Caki2 (cell line): Measurements from ENCODE around the gene ALCAM. TPM values are rescaled to one million over a fixed set of nuclear protein-coding genes. Genes with fewer than 3 reads are reported as not detected.

ENCODE experiments used
- DNase-seq: peaks from one replicate; pipeline ENCODE4 v3.0.0-alpha.2; 2015; ENCODE audit warnings: low read depth
- in situ Hi-C: cut with HindIII; loops from 2 replicates; pipeline ENCODE4 v1.10.0; 2016; ENCODE audit warnings: low sequenced_read_pairs, low pct_unique_long_range_greater_than_20kb, mixed read lengths
- total RNA-seq: library from RNA; depleted of rRNA; stranded (reverse); fragments of >200 nt; shearing (Covaris generic); gene quantifications from 2 replicates; pipeline ENCODE4 v1.2.3, GENCODE V29; 2014; ENCODE audit warnings: low replicate concordance

Gene ALCAM
- total RNA-seq, 1 experiment from 2014 or later = 46.9 TPM

DNA sequence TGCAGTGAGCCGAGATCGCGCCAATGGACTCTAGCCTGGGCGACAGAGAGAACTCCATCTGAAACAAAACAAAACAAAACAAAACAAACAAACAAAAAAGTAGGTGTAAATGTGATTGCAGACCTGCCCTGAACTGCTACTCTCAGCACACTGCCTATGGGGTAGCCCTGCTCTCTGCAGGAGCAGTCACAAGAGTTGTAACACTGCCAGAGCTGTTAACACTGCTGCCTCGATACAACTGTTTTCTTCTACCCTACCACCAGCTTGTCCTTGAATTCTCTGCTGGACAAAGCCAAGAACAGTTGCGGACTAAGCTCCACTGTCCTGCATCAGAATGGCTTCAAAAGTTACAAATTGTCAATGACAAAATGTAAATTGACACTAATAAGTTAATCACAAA lies 89.3 kb downstream of the ALCAM start:
- DNase-seq = no peak
- in situ Hi-C loops = no loop called here

DNA sequence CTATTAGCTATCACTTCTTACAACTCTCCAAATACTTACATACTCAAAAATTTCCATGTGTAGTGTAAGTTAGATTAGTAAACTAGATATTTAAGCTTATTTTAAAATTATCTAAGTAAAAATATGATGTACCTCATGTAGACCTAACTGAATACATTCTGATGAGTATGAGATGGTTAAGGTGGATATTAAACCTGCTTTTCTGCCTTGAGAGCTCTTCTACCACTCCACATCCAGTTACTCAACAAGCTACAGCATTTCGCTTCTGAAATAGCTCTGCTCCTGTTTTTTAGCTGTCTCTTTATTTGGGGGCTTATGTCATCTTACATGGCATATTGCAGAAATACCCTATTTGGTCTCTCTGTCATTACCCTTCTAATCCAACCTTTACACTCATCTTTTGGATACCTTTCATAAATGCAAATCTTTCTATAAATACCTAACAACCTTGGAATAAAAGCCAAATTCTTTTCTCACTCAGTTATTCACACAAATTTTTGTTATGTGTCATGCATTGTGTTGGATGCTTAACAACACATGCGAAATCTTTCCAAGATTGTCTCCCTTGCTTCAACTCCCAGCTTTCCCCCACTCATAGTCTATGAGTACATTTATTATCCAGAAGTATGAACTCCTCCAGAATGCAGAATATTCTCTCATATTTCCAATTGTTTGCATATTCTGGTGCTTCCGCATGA lies 92.0 kb downstream of the ALCAM start:
- in situ Hi-C loops = no loop called here
- DNase-seq = no peak

DNA sequence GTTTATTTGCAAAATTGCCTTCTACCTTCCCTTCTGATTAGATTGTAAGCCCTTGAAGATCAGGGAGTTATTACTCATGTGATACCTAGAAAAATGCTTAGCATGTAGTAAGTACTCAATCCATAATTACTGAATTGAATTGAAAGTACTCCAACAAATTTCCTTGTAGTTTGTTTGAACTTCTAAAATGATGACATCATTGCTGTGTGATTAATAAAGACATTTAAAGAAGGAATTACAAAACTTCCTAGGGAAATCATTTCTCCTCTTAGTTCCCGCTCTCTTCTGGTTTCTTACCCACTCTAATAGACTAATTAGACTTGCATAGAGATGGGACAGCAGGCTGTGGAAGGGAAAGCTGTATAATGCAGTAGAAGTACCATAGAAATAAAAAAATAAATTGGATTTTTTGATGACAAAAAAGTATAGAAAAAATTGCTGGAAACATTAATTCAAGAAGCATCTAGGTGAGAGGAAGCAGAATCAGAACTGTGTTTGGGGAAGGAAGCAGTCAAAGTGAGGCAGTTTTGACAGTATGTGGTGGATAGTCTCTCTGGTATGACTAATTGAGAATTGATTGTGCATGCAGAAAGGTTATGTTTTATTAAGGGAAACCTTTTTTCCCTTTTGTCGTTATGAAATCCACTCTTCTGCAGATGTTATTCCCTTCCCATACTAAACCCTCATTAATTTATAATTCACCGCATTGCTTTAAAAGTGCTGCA lies 93.0 kb downstream of the ALCAM start:
- in situ Hi-C loops = no loop called here
- DNase-seq = no peak

- in situ Hi-C loops = no loop called here
- no peak for DNase-seq
These were observed 96.9 kb downstream of the ALCAM start for GRCh38 chr3:105463620-105464019.

- DNase-seq = no peak
- in situ Hi-C loops = no loop called here
These were observed 98.6 kb downstream of the ALCAM start for GRCh38 chr3:105465251-105465853.

DNA sequence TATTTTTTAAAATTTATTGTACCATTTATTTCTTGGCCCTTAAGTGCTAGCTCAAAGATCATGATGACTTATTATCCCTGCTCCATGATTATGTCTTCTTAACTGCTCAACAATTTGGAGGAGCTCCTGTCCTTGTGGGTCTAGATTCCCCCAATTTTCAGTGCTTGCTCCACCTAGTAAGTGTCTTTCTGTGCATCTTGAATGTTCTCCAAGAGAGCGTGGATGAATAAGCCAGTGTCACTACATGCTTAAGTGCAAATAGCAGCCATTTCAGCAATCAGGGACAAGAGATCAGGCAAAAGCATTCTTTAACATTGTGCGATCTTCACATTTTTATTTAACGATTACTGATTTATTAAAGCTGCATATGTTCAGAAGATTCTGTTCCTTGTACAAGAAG lies 99.4 kb downstream of the ALCAM start:
- in situ Hi-C loops = no loop called here
- DNase-seq = no peak

- no peak for DNase-seq
- in situ Hi-C loops = no loop called here
These were observed 100.0 kb downstream of the ALCAM start for GRCh38 chr3:105466495-105467404.

DNA sequence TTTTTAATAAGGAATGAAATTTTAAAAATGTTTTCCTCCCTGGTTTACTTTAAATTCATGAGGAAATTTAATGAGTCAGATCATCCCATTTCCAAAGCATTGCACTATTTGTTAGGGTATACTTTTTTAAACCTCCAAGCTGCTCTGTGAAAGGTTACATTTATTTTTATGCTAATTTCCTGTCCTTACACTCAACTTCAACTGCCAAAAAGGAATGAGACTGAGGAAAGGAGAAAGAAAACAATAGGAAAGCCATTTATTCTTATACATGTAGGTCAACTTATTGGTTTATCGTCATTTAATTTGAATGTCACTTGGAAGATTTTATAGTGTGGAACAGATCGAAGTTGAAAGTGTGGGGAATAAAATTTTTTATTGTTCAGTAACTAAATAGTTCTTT lies 104.1 kb downstream of the ALCAM start:
- DNase-seq = no peak
- in situ Hi-C loops = no loop called here

GRCh38 chr3:105473521-105474223 lies 107.0 kb downstream of the ALCAM start:
- DNase-seq = peak; percentile 12
- in situ Hi-C loops = no loop called here

- in situ Hi-C loops = no loop called here
- DNase-seq = no peak
These were observed 114.1 kb downstream of the ALCAM start for GRCh38 chr3:105480768-105481167.

- DNase-seq = no peak
- in situ Hi-C loops = no loop called here
These were observed 116.8 kb downstream of the ALCAM start for GRCh38 chr3:105483476-105483875.

DNA sequence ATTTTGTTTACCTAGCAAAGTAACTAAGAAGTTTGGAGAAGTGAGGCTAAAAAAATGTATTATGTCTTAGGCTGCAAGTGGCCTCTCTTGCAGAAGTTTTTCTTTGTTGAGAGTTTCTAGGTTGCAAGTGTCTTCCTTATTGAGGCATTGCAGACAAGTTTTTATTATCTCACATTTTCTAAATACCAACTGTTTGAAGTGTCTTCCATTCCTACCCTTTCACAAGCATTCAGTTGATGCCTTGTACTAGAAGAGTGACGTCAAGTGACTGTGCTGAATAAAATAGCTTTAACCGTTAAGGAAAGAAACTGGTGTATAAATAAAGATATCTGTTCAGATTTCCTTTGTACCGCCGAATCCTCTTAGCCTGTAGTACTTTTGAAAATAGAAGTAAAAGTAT lies 123.3 kb downstream of the ALCAM start:
- DNase-seq = no peak
- in situ Hi-C loops = no loop called here

- in situ Hi-C loops = no loop called here
- DNase-seq = no peak
These were observed 126.7 kb downstream of the ALCAM start for GRCh38 chr3:105493305-105493892.

DNA sequence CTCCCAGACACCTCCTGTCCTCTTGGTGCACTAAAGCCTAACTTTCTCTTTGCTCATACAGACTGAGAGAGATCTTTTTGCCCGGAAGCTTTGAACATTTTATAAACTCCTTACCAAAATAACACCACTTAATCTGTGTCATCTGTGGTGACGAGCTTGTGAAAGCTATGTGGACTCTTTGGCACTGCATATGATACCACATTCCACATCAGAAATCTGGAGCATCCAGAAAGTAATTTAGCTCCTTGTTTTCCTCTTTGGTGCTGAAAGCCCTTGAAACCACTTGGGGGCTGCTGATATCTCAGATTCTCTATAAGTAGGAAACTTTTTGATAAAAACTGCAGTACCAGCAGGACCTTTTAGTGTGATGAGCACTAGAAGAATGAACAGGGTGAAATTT lies 128.3 kb downstream of the ALCAM start:
- no peak for DNase-seq
- in situ Hi-C loops = no loop called here

GRCh38 chr3:105496343-105496742 lies 129.6 kb downstream of the ALCAM start:
- no peak for DNase-seq
- in situ Hi-C loops = no loop called here

DNA sequence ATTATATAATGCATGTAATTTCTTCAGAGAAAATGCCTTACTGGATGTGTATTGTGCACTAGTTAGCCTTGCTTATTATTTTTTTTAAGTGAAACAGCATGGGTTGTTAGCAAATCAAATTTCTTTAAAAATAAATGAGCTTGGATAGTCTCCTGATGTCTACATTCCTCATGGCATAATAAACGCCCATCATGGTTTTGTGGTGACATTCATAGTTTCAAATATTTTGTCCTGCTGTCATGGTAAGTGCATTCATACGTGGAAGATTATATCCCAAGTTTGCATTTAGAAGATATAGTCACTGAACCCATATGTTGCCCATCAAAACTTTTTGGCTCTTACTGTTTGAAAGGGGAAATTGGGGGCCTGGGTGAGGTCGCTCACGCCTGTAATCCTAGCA lies 130.7 kb downstream of the ALCAM start:
- DNase-seq = no peak
- in situ Hi-C loops = no loop called here

DNA sequence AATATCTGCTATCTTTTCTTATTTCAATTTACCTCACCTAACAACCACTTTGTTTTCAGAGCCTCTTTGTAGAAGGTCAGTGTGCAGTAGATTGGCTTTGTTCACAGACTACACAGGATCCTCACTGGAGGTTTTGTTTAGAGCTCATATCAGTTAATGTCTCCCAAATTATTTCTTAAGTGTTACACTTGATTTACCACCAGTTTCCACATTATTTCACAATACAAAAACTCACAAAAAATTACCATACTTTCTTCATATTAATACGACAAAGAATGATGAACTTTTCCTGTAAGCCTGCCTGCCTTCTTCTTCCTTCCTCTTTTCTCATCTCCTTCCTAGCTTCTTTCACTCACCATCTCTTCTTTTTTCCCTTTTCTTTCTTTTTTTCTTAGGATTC lies 133.3 kb downstream of the ALCAM start:
- in situ Hi-C loops = no loop called here
- DNase-seq = no peak

DNA sequence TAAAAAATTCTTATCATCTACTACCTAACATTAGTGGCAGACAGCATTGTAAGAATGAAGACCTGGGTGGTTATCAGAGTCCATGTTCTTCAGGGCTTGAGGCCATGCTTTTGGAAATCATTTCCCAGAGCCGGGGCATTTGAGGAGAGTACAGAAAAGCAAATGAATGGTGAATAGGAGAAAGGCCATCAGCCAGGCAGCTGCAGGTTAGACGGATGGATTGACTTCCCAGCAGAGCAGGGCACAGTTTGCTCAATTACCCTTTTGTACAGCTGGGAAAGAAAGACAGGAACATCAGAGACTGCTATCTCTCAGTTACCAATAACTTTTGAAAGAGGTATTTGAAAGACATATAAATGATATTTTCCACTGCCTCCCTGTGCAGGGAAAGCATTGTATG lies 135.6 kb downstream of the ALCAM start:
- in situ Hi-C loops = no loop called here
- DNase-seq = no peak
